Panc1 (cell line): Measurements from ENCODE around the gene ATR.

ENCODE experiments used
- TCF7L2 ChIP-seq: IDR thresholded peaks from 2 replicates; pipeline ENCODE4 v1.6.1; 2011; ENCODE audit warnings: mild to moderate bottlenecking, low read depth, low read length, inconsistent platforms
- TF ChIP-seq, protein P1 (sequence below): fragments of 450-650 bp; IDR thresholded peaks from 2 replicates; pipeline ENCODE4 v1.5.1; 2017; ENCODE audit warnings: mild to moderate bottlenecking

DNA sequence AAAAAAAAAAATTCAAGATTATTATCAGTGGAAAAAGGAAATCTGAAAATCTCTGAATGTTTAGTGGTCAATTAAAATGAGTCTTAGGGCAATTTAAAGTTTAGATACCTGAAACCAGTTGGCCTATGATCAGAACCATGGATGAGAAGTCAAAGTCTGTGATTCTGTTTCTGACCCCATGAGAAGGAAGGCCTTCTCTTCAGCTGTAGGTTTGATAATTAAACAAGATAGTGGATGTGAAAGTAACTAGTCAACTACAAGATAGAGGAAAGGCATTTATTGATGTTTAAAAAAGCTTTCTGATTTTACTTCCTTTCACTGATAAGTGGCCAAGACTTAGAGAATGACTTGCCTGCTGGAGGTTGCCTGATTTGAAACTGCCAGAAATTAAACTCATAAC is 26.4 kb upstream of the ATR start:
- TF ChIP-seq, protein P1, sequence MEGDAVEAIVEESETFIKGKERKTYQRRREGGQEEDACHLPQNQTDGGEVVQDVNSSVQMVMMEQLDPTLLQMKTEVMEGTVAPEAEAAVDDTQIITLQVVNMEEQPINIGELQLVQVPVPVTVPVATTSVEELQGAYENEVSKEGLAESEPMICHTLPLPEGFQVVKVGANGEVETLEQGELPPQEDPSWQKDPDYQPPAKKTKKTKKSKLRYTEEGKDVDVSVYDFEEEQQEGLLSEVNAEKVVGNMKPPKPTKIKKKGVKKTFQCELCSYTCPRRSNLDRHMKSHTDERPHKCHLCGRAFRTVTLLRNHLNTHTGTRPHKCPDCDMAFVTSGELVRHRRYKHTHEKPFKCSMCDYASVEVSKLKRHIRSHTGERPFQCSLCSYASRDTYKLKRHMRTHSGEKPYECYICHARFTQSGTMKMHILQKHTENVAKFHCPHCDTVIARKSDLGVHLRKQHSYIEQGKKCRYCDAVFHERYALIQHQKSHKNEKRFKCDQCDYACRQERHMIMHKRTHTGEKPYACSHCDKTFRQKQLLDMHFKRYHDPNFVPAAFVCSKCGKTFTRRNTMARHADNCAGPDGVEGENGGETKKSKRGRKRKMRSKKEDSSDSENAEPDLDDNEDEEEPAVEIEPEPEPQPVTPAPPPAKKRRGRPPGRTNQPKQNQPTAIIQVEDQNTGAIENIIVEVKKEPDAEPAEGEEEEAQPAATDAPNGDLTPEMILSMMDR: no peak
- TF ChIP-seq TCF7L2: no peak
